ENCODE data around the gene CKMT1B.
"Not testable (repeated sequence)": the region's sequence is repeated elsewhere in the genome, so short reads cannot be mapped to it uniquely, and the experiment has no call there.

The CKMT1B gene

DNA sequence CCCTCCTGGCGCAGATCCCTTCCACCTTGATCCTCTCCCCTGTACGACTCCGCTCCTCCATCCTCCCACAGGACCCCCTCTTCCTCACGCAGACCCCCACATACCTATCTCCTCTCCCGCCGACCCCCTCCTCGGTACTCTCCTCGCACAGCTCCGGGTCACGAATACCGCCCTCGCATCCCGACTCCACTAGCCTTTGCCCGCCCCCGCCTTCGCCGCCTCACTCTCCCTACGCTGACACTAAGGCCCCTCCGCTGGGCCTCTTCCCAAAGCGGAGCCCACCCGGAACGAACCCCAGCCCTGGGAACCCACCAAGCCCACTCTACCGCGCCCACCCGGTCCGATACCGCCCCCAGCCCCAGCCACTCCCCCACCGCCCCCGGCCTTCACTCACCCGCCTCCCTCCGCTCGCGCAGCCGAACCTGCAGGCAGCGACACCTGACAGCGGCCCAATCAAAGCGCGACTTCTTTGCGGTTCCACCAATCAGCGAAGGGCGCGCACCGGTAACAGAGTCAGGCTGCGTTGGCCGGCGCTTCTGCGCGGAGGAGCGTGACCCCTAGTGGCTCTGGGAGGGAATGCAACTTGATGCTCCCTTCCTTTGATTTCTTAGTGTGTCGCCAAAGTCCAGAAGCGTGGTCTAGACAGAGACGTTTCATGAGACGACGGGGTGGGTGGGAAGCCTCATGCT lies 3.9 kb upstream of the CKMT1B start, which contains the start of gene PPIP5K1:
PPIP5K1 (minus strand) TSS at position 431 of the 689 bp plus-strand sequence. CDS start 5,704 bp downstream, outside the sequence.
- not testable (repeated sequence) for FAIRE-seq; DNase-seq (ENCODE audit: insufficient read length, low spot score)

DNA sequence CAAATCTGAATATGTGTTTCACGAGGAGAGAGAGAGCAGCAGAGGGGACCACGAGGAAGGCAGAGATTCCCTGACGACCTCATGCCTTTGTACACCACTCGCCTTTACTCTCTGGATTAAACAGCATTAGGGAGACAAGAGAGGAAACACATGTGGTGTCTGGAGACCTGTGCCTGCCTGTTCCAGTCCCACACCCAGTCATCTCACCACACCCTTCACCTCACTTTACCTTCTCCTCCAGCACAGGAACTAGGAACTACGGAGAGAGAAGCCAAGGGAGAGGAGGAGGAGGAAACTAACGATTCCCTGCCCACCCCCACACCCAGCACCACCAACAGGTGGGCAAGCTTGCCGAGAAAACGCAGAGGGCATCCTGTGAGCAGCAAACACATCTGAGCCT lies 986 bp upstream of the CKMT1B start:
- not testable (repeated sequence) for FAIRE-seq; DNase-seq (ENCODE audit: insufficient read length, low spot score)

DNA sequence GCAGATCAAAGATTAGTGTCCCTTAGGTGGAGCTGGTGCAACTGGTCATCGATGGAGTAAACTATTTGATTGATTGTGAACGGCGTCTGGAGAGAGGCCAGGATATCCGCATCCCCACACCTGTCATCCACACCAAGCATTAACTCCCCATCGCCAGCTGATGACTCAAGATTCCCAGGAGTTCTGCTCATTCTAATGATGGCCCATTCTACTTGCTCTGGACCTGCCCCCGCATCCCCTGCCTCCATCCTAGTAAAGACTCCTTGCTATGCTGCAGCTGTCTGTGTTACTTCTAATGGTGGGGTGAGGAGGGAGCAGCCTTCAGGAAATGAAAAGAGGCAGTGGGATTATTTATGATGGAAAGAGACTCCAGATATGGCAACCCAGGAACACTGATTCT lies 5.3 kb downstream of the CKMT1B start:
- DNase-seq (ENCODE audit: insufficient read length, low spot score); FAIRE-seq: not testable (repeated sequence)

DNA sequence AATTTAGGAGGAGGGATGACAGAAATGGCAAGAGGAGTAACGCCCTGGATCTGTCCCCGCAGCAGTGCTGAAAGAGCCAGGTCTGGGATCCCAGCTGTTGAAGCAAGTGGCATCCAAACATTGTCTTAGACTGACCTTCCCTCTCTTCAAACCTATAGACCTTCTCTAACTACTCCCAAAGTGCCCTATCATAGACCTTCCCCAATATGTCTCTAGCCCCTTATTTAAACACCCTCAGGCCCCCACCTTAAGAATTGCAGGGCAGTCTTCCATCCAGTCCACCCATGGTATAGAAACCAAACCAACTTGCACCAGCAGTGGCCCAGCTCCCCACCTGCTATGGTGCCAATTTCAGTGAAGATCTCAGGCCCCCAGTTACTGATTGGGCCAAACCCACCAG lies 6.4 kb downstream of the CKMT1B start:
- FAIRE-seq; DNase-seq (ENCODE audit: insufficient read length, low spot score): not testable (repeated sequence)

DNA sequence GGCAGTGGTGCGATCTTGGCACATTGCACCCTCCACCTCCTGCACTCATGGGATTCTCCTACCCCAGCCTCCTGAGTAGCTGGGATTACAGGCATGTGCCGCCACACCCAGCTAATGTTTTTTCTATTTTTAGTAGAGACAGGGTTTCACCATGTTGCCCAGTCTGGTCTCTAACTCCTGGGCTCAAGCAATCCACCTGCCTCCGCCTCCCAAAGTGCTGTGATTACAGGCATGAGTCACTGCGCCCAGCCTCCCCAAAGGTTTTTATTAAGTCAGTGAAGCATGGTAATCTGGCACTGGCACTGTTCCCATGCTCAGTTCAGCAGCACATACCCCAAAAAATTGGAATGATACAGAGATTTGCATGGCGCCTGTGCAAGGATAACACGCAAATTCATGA lies 8.4 kb downstream of the CKMT1B start:
- not testable (repeated sequence) for FAIRE-seq; DNase-seq (ENCODE audit: insufficient read length, low spot score)

DNA sequence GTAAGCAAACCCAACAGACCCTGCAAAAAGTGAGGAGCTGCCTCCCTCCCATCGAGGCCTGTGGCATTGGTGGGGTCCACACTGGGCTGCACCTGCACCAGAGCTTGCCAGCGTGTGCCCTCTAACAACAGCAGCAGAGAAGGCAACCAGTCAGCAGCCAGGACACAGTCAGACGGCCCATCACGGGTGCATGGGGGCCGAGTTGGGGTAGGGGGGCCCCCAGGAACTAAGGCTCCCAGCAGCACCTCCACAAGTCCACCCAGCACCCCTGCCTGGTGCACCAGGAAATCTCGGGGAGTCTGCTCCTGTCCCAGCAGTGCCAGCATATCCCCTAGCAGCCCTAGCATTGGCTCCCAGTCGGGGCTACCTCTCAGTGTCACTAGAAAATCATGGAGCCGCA lies 23.9 kb downstream of the CKMT1B start:
- not testable (repeated sequence) for FAIRE-seq; DNase-seq (ENCODE audit: insufficient read length, low spot score)

DNA sequence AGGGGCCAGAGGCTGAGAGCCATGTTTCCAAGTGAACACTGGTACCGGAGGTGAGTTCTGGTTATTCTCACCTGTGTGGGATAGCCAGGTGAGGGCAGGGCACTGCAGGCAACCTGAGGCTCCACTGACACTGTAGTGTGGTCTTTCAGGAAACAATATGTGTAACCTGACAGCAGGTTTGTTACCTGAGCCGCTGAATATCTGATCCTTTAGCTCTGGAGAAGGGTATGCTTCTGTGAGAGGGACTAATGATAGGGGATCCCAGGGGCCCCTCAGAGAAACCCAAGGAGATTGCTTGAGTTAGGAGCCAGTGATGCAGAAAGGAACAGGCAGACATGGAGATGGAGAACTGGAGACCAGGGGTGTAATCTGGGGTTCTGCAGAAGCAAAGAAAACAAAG lies 24.9 kb downstream of the CKMT1B start, which contains the start of gene STRC:
STRC (minus strand) TSS at position 101 of the 400 bp plus-strand sequence; CDS start at position 23, 78 bp downstream.
- FAIRE-seq; DNase-seq (ENCODE audit: insufficient read length, low spot score): not testable (repeated sequence)

DNA sequence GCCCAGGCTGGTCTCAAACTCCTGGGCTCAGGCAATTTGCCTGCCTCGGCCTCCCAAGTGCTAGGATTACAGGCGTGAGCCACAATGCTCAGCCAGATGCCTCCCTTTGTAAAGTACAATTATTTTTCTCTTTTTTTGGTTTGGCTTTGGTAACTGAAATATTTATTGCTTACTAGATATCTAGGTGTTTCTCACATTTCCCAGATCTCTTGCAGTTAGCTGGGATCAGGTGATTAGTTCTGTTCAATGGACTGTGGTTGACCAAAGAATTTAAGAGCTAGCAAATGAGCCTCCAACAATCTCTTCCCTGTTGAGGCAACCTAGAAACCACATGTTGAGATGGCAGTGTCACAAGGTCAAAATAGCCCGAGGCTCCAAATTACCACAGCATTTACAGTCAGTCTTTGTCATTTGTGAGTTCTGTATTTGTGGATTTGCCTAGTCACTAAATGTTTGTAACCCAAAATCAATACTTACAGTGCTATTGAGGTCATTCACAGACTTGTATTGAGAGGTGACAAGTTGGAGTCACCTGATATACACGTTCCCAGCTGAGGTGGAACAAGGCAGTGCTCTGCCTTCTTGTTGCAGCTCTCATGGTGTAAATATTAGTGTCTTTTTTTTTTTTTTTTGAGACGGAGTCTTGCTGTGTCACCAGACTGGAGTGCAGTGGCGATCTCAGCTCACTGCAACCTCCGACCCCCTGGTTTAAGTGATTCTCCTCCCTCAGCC lies 28.4 kb downstream of the CKMT1B start:
- FAIRE-seq; DNase-seq (ENCODE audit: insufficient read length, low spot score): not testable (repeated sequence)

DNA sequence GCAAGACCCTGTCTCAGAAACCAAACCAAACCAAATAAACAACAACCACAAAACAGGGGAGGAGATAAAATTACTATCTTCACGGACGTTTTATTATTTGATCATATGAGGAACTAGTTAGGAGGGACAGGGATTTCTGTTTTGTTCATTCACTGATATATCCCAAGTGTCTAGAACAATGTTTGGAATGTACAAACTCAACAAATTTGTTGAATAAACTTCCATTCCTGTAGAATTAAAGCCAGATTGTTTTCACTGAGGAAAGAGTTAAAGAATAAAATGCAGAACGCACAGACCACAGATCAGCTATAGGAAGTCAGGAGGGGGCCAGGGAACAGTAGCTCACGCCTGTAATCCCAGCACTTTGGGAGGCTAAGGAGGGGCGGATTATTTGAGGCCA lies 31.3 kb downstream of the CKMT1B start:
- TF ChIP-seq, protein P1, sequence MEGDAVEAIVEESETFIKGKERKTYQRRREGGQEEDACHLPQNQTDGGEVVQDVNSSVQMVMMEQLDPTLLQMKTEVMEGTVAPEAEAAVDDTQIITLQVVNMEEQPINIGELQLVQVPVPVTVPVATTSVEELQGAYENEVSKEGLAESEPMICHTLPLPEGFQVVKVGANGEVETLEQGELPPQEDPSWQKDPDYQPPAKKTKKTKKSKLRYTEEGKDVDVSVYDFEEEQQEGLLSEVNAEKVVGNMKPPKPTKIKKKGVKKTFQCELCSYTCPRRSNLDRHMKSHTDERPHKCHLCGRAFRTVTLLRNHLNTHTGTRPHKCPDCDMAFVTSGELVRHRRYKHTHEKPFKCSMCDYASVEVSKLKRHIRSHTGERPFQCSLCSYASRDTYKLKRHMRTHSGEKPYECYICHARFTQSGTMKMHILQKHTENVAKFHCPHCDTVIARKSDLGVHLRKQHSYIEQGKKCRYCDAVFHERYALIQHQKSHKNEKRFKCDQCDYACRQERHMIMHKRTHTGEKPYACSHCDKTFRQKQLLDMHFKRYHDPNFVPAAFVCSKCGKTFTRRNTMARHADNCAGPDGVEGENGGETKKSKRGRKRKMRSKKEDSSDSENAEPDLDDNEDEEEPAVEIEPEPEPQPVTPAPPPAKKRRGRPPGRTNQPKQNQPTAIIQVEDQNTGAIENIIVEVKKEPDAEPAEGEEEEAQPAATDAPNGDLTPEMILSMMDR (IDR thresholded peaks at IDR 0.05; ENCODE audit: insufficient read depth, missing control alignments), result no peak
- no peak for FAIRE-seq
- no peak for DNase-seq (ENCODE audit: insufficient read length, low spot score)

DNA sequence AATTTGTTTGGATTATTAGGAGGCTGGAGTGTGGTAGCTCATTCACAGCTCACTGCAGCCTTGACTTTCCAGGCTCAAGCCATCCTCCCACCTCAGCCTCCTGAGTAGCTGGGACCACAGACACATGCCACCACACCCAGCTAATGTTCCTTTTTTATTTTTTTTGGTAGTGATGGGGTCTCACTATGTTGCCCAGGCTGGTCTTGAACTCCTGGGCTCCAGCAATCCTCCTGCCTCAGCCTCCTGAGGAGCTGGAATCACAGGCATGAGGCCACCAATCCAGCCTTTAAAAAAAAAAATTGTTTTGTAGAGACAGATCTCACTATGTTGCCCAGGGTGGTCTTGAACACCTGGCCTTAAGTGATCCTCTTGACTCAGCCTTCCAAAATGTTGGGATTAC lies 33.1 kb downstream of the CKMT1B start:
- not testable (repeated sequence) for FAIRE-seq; DNase-seq (ENCODE audit: insufficient read length, low spot score)

DNA sequence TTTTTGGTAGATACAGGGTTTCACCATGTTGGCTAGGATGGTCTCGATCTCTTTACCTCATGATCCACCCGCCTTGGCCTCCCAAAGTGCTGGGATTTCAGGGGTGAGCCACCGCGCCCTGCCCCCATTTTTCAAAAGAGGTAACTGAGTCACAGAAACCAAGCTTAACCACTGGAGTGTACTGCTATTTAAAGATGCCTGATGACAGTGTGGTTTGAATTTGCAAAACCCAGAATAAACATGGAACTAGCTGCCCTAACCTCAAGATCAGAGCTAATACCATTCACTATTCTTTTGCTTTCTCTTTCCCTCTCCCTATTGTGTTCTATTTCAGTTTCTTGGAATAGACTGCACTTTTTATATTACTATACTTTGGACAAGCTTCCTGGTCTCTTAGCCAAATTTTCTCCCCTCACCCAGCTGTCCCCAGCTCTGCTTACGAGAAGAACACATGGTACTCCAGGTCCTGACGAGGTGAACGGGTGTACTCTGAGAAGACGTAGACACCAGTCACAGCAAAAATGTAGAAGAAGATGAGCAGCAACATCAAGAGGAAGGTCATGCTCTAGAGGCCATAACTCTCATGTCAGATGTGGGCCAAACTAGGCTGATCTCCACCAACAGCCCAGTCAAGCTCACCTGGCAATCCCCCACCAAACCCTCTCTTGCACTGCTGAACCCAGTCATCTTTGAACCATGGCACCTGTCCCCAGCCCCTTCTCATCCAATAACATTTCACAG lies 44.8 kb downstream of the CKMT1B start:
- FAIRE-seq, result not testable (repeated sequence)

More for the DNA sequence above, 44.8 kb downstream of the CKMT1B start:
- DNase-seq (ENCODE audit: insufficient read length, low spot score), result not testable (repeated sequence)
